GM19438 (cell line): Measurements from ENCODE around the gene TRERF1.

Source experiments
- ATAC-seq: cut with Tn5 transposase; IDR thresholded peaks from one replicate; pipeline ENCODE4 v1.9.1; 2021; ENCODE audit warnings: low read depth; ENCODE audit not compliant: unreplicated experiment

The TRERF1 gene

DNA sequence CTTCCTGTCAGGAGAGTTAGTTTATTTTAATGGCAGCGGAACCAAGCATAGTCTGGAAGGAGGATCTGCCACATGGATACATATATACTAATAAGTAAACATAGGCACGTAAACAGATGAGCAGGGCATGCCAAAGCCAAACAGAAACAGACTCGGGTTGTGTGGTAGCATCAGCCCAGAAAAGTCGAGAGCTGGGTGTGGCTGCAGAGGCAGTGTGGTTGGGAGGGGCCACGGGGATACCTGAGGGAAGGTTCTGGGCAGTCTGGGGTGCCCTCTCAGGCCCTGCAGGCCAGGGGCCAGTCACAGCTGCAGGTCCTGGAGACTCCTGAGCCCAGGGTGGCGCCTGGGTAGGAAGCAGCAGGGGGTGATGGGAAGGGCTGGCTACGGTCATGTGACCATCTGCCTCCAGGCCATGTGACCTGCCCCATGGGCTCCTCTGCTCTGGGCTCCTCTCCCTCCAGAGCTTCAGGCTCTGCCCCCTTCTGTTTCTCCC, 191.3 kb downstream of the TRERF1 start:
- ATAC-seq: no peak

DNA sequence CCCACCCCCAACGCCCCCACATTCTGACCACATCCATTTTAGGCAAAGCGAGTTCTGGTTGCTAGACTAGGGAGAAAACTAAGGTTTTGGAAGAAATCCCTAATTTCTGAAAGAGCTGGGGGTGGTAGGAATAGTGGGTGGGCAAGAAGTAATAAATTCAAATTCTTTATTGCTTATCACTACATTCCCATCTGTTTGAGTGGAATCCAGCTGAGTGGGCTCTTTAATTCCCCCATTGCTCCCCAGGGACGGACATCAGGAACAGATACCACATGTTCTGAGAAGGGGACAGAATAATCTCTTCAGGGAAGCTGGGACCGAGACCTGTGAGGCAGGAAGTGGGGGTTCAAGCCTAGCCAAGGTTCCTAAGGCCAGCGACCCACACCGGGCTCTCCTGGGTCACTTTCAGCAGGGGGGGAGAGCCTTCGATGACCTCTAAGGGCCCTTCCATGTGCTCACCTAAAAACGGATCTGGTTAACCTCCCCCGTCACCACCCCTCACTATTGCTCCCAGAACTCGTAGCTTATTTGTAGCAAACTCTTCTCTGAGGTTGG, 191.8 kb downstream of the TRERF1 start:
- no peak for ATAC-seq

DNA sequence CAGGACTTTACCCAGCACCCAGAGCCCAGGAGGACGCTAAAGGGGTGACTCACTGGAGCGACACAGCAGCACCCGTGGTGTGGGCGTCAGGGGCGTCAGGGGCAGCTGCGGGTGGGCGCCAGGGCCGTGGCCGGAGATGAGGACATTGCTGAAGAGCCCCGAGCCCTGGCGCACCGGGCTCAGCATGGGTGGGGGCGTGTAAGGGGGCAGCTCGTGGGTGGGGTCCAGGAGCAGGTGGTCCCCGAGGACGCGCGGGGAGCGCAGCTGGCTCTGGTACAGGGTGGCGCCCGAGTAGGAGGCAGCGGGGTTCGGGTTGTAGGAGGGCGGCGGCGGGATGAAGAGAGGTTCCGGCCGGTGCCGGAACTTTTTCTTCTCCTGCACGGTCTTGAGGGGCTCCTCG, 192.4 kb downstream of the TRERF1 start:
- ATAC-seq: no peak

DNA sequence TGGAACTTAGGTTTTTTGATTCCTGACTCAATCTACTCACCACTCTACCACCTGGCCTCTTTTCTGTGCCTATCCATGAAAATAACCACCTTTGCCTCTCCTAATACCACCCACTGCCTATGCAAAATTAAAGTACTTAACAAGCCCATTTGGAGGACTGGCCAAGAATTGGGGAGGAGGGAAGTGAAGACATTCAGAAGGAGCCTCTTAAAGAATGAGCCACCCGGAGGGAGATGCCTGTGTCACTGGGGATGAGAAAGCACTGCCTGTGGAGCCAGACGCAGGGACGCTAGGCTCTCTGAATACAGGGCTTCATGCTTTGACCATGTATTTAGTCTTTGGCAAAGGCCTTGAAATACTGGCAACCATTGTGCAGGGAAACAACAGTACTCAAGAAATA, 194.1 kb downstream of the TRERF1 start:
- ATAC-seq: no peak

GRCh38 chr6:42257063-42257462, 194.7 kb downstream of the TRERF1 start:
- no peak for ATAC-seq

DNA sequence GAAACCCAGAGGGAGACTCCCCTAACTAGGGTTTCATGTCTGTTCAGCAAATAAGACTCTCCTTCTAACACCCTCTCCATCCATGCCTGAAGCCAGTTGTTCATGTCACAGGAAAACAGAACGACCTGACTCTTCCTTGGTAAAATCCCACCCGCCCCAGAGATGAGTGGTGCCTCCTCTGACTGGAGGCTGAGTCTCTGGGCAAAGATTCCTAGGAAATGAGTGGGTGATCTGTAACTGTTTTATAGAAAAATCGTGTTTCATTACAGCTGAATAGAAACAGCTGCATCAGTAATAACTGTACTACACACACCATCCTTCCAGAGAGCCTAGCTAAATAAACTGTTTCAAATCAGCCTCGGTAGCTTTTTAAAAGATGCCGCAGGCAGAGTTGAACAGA, 196.7 kb downstream of the TRERF1 start:
- ATAC-seq: no peak

GRCh38 chr6:42254505-42254904, 197.2 kb downstream of the TRERF1 start:
- no peak for ATAC-seq

DNA sequence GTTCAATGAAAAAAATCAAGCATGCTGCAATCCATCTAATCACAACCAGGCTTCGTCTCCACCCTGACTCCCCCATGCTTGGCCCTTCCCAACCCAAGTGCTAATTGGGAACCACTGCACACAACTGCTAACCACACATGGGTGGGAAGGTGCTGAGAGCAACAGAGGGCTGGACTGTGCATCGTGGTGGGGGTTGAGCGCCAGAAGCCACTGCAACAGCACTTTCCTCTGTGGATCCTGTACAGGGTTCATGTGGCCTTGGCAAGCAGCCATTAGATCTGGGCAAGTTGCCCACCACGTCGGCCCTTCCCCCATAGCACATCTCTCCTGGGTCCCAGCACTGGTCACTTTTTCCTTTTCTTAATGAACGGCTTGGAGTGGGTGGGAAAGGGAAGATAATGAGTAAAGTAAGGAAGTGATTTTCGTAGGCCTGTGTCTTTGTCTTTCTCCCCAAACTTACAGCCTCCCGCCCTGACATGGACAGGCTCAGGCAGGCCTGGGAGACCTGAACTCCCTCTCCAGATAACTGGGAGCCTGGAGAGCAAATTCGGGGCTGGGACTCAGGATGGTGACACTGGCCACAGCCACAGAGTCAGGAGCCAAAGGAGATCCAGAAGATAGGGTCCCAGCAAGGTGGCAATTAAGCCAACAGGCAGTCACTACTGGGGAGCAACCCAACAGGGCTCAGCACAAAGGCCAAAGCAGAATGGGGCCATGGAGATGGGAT, 199.7 kb downstream of the TRERF1 start:
- no peak for ATAC-seq

- ATAC-seq: no peak
Measured at GRCh38 chr6:42251500-42251899, 200.2 kb downstream of the TRERF1 start.

DNA sequence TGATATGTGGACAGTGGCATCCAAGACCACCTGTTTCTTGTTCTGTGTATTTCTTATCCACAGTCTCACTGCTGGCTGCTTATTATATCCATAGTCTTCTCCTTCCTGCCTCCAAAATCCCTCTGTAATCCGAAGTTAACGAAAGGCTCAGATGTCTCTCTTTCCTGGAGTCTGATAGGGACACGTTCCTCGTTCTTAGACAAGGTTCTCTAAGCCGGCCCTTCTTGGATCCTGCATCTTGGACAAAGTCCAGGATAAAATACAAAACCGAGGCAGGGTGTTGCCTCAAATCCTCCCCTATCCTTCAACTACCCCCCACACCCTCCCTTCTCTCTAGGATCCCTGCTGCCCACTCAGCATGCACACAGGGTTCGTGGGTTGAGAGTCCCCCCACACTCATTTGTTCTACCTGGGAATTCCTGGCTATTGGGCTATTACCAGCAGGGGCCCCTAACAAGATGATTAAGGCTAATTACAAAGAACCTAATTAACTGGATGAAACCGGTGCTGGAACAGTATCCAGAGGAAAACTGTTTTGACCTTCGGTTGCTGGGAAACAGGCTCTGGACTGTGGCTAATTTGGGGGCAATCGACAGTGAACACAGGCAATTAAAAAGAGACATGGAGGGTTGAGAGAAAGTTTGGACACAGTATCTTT, 201.3 kb downstream of the TRERF1 start:
- ATAC-seq: no peak

DNA sequence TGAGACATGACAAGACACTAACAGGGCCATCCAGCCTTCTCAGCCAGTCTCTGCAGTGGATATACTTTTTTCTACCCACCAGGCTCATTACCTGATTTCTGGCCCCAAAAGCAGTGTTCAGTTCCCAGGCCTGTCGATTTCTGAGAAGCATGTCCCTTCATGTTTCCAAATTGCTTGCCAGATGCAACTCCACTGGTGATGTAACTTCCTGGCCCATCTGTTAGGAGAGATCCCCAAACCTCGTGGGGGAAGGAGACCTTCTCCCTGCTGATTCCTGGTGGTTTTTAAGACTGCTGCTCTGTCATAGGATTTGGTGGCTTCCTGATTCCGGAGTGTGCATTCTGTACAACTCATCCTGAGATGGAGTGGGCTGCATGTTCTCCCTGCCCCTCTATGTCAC, 202.4 kb downstream of the TRERF1 start:
- ATAC-seq: no peak

DNA sequence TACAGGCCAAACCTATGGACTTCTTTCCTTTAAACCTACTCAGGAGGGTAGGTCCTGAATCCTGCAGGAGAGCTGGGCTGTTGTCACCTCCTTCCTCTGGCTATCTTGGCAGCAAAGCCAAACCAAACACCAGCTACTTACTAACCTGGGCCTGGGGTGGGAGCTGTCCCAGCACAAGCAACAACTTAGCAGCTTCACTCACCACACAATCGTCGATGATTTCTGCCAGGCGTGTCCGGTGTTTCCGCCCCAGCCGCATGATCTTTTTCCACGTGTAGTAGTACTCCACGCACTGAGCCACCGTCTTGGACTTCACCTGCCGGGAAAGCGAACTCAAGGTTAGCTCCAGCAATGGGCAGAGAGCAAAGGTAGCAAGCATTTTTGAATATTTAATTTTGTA, 208.7 kb downstream of the TRERF1 start:
- no peak for ATAC-seq

- ATAC-seq: no peak
Measured at GRCh38 chr6:42241915-42242314, 209.8 kb downstream of the TRERF1 start.

DNA sequence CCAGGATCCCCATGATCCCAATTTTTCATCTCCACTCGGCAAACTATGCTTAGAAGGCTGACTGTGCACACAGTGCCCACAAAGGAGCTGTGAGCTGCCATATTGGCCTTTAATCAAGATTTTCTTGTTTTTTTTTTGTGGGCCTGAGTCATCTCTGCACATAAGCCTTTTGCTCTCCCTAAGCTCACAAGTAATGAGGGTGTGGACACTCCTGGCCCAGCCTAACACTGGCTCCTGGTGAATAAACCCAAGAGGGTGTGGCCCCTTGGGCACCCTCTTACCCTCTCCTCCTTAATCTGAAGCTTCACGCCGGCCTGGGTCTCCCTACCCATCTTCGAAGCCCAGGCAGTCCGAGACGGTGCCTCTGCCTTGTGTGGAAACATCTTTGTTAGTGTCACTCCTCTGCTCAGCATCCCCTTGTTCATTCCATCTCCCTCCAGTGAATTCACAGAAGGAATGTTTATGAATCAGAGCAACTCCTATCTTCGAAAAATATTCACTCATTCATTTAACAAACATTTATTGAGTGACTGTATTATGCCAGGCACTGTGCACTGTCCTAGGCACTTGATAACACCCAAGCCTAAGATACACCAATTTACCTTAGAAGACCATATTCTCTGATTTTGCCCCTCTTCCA, 211.9 kb downstream of the TRERF1 start:
- ATAC-seq: no peak

- ATAC-seq: no peak
Measured at GRCh38 chr6:42239333-42239732, 212.4 kb downstream of the TRERF1 start.

GRCh38 chr6:42237857-42238256, 213.9 kb downstream of the TRERF1 start:
- no peak for ATAC-seq

DNA sequence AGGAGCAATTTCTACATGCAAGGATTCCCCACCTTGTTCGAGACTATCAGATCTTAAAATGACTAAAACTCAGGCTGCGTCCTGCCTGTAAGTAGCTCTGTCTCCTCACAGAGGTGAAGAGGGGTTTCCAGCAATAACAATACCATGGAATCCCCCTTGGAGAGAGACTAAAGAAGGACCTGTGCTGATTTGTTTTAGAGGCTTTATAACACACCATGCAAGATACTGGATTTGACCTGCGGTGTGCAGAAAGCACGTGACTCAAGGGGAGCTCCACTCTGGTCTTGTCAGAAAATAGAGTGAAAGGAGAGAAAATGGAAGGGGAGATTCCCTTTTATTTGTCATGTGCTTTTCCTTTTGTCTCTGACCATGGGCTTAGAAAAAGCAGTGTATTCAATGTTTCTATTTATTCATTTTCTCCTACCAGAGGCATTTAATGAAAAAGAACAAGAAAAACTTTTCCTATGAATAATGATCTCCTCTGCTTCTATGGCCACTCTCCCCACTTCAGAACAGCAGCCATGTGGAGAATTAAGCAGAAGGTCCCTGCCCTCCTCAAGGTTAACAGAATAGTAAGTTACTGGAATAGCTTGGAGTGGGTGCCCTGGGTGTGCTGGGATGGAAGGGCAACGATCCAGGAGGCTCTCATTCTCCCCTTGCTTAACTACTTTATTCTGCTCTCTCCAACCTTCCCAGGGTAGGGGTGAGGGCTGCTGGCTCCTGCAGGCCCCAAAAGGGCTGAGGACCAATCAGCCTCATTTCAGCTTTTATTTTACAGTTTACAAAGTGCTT, 214.8 kb downstream of the TRERF1 start:
- ATAC-seq: no peak

DNA sequence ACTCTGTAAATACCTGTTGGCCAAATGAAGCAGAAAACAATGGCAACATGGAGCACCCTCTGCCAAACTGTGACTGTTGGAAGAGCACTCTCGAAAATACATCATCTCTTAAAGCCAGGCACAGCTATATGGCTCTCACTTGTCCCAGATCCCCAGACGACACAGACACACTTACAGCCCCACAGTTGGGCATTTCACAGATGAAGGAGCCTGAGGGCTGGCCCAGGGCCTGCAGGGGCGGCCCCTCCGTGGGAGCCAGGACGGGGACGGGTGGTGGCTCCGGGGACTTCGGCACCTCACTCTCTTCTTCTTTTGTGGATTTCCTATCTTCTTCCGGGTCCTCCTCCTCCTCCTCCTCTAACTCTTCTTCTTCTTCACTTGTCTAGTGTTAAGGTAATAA, 215.7 kb downstream of the TRERF1 start:
- no peak for ATAC-seq

- no peak for ATAC-seq
Measured at GRCh38 chr6:42232035-42232434, 219.7 kb downstream of the TRERF1 start.
